ENCODE measurements around the gene PTPRN.

DNA sequence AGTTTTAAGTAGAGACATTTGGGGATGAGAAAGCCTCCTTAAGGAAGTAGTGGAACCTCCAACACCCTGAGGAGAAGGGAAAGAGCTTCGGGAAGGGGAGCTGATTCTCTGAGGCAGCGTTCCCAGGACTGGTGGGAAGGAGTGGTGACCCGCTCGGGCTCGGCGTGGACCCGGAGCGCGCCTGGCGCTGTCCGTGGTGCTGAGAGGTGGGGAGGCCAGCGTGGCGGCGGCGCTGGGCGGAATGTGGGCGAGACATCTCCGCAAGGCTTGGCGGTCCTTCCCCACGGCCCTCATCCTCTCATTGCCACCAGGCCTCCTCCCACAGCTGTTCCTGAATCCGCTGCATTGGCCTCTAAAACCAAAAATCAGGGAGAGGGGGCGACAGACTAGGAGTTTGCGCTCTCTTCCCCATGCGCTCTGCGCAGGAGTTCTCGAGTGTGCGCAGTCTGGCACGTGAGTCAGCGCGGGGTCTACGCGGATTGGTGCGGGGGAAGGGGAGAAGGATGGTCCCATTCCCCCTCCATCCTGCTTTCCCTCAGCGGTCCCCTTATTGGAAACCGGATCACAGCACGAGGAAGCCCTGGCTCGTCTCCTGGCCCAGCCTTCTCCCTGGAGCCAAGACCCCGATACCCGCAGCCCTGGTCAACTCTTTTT is 22.5 kb upstream of the PTPRN start:
- TF ChIP-seq, protein P1, sequence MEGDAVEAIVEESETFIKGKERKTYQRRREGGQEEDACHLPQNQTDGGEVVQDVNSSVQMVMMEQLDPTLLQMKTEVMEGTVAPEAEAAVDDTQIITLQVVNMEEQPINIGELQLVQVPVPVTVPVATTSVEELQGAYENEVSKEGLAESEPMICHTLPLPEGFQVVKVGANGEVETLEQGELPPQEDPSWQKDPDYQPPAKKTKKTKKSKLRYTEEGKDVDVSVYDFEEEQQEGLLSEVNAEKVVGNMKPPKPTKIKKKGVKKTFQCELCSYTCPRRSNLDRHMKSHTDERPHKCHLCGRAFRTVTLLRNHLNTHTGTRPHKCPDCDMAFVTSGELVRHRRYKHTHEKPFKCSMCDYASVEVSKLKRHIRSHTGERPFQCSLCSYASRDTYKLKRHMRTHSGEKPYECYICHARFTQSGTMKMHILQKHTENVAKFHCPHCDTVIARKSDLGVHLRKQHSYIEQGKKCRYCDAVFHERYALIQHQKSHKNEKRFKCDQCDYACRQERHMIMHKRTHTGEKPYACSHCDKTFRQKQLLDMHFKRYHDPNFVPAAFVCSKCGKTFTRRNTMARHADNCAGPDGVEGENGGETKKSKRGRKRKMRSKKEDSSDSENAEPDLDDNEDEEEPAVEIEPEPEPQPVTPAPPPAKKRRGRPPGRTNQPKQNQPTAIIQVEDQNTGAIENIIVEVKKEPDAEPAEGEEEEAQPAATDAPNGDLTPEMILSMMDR (IDR thresholded peaks at IDR 0.05): no peak
- TF ChIP-seq POLR2A (IDR thresholded peaks at IDR 0.05): no peak
